Measurements from ENCODE around the gene MAST4.

DNA sequence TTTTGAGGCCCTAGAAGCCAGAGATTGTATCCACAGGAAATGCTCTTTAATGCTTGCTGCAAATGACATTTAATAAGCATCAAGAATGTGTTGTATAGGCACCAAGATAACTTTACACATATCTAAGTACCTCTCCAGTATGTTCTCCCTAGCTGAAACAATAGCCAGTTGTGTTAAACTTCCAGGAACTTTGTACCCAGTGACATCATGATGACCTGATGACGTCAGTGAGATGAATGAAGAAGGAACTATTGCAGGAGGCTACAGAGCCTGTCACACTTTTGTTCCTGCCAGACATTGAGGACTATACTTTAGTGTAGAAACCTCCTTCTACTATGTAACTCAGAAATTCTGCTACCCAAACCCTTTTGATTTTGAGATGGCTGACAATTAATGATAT is 470.6 kb downstream of the MAST4 start:
- TF ChIP-seq, protein P1, sequence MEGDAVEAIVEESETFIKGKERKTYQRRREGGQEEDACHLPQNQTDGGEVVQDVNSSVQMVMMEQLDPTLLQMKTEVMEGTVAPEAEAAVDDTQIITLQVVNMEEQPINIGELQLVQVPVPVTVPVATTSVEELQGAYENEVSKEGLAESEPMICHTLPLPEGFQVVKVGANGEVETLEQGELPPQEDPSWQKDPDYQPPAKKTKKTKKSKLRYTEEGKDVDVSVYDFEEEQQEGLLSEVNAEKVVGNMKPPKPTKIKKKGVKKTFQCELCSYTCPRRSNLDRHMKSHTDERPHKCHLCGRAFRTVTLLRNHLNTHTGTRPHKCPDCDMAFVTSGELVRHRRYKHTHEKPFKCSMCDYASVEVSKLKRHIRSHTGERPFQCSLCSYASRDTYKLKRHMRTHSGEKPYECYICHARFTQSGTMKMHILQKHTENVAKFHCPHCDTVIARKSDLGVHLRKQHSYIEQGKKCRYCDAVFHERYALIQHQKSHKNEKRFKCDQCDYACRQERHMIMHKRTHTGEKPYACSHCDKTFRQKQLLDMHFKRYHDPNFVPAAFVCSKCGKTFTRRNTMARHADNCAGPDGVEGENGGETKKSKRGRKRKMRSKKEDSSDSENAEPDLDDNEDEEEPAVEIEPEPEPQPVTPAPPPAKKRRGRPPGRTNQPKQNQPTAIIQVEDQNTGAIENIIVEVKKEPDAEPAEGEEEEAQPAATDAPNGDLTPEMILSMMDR (IDR thresholded peaks at IDR 0.05): no peak
- TF ChIP-seq EZH2 (IDR thresholded peaks at IDR 0.05) (no peak), EZH2phosphoT487 (IDR thresholded peaks at IDR 0.05) (no peak)

Data from neural progenitor cell (in vitro differentiated cells).